Measurements from ENCODE around the gene SLC18A3. TPM values are rescaled to one million over a fixed set of nuclear protein-coding genes. Genes with fewer than 3 reads are reported as not detected.

SLC18A3 gene
- total and polyA plus RNA-seq, 7 experiments from 2014 or later = not detected

GRCh38 chr10:49598164-49598856 is 11.8 kb upstream of the SLC18A3 start:
- Histone ChIP-seq H3K27me3 (ENCODE audit: control insufficient read depth in 2 of 2, insufficient read depth in 2 of 2, low read length in 2 of 2) (peaks cover 0 to 3% of the 10 kb centered on the region in 2 donors), H3K4me3 (ENCODE audit: low read length) (no peak overlapping the region), H3K4me1 (ENCODE audit: control insufficient read depth in 2 of 2, insufficient read depth in 2 of 2, low read length in 2 of 2) (no peaks in the 10 kb centered on the region), H3K27ac (ENCODE audit: low read depth, low read length) (no peak overlapping the region), H3K36me3 (ENCODE audit: control insufficient read depth in 2 of 3, insufficient read depth in 3 of 3, low read length in 3 of 3) (no peaks in the 10 kb centered on the region), H3K9me3 (ENCODE audit: control insufficient read depth in 2 of 3, low read length in 3 of 3) (no peaks in the 10 kb centered on the region)
- intact Hi-C loops (cut with micrococcal nuclease) = no loop called here
- H3K27me3 Mint-ChIP-seq = peaks cover 7 to 33% (median 30%) of the 10 kb centered on the region in 5 donors
- no peak for ATAC-seq
- ChIA-PET POLR2A (no interaction called here), CTCF (no interaction called here)
- H3K4me3 Mint-ChIP-seq = no peak overlapping the region
- no peaks in the 10 kb centered on the region for H3K36me3 Mint-ChIP-seq
- no peak overlapping the region for H3K27ac Mint-ChIP-seq
- peaks cover 0 to 5% (median under 1%) of the 10 kb centered on the region in 7 donors for H3K4me1 Mint-ChIP-seq
- no peak for DNase-seq
- peaks cover 0 to 4% (median 0%) of the 10 kb centered on the region in 11 donors for H3K9me3 Mint-ChIP-seq

DNA sequence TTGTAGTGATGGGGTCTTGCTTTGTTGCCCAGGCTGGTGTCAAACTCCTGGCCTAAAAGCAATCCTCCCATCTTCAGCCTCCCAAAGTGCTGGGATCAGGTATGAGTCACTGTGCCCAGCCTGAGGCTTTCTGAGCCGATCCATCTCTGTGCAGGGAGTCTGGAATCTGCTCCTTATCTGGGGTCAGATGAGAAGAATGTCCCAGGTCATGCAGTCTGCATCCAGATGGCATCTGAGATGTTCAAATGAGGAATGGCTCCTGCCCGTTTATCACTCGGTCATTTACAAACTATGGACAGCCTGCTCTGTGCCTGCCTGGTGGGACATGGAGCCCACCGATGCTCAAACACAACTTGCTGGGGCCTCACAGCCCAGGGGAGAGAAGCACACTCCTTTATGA is 11.1 kb upstream of the SLC18A3 start:
- ATAC-seq (no peak), DNase-seq (no peak)
- Mint-ChIP-seq H3K27me3 (peaks cover 7 to 40% (median 37%) of the 10 kb centered on the region in 5 donors), H3K4me3 (no peak overlapping the region), H3K36me3 (no peaks in the 10 kb centered on the region), H3K9me3 (peaks cover 0 to 4% (median 0%) of the 10 kb centered on the region in 11 donors), H3K4me1 (peaks cover 0 to 5% (median 0%) of the 10 kb centered on the region in 7 donors), H3K27ac (no peak overlapping the region)
- H3K36me3 ChIP-seq (ENCODE audit: control insufficient read depth in 2 of 3, insufficient read depth in 3 of 3, low read length in 3 of 3) = no peaks in the 10 kb centered on the region
- H3K27me3 ChIP-seq (ENCODE audit: control insufficient read depth in 2 of 2, insufficient read depth in 2 of 2, low read length in 2 of 2) = peaks cover 0 to under 1% of the 10 kb centered on the region in 2 donors
- CTCF ChIA-PET = no interaction called here
- H3K4me1 ChIP-seq (ENCODE audit: control insufficient read depth in 2 of 2, insufficient read depth in 2 of 2, low read length in 2 of 2) = no peaks in the 10 kb centered on the region
- H3K4me3 ChIP-seq (ENCODE audit: low read length) = no peak overlapping the region
- H3K9me3 ChIP-seq (ENCODE audit: control insufficient read depth in 2 of 3, low read length in 3 of 3) = no peaks in the 10 kb centered on the region
- no peak overlapping the region for H3K27ac ChIP-seq (ENCODE audit: low read depth, low read length)
- POLR2A ChIA-PET = no interaction called here
- intact Hi-C loops (cut with micrococcal nuclease) = no loop called here

DNA sequence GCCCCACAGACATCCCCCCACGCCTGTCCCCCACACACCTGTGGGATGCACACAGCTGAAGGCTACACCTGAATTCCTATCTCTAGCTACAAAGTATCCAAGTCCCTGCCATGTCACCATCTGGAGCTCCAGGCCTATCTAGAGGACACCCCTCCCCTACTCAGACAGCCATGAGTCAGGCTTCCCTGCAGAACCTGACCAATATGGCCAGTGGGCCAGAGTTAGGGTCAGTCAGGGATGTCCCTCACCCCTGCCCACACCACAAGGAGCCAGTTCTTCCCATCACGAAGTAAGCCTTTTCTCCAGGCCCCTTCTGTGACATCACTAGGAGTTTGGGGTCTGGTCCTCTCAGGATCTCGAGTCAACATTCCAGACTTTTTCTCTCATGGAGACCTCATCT is 10.6 kb upstream of the SLC18A3 start:
- H3K4me1 ChIP-seq (ENCODE audit: control insufficient read depth in 2 of 2, insufficient read depth in 2 of 2, low read length in 2 of 2) = no peaks in the 10 kb centered on the region
- ATAC-seq = no peak
- H3K27ac ChIP-seq (ENCODE audit: low read depth, low read length) = no peak overlapping the region
- no peak for DNase-seq
- H3K36me3 Mint-ChIP-seq = no peaks in the 10 kb centered on the region
- H3K27me3 ChIP-seq (ENCODE audit: control insufficient read depth in 2 of 2, insufficient read depth in 2 of 2, low read length in 2 of 2) = no peaks in the 10 kb centered on the region
- H3K4me3 ChIP-seq (ENCODE audit: low read length) = no peak overlapping the region
- H3K27me3 Mint-ChIP-seq = peaks cover 7 to 43% (median 39%) of the 10 kb centered on the region in 5 donors
- H3K27ac Mint-ChIP-seq = no peak overlapping the region
- H3K4me1 Mint-ChIP-seq = peaks cover 0 to 2% (median 0%) of the 10 kb centered on the region in 7 donors
- CTCF ChIA-PET = no interaction called here
- intact Hi-C loops (cut with micrococcal nuclease) = no loop called here
- H3K9me3 Mint-ChIP-seq = peaks cover 0 to 4% (median 0%) of the 10 kb centered on the region in 11 donors
- no peaks in the 10 kb centered on the region for H3K9me3 ChIP-seq (ENCODE audit: control insufficient read depth in 2 of 3, low read length in 3 of 3)
- POLR2A ChIA-PET = no interaction called here
- H3K36me3 ChIP-seq (ENCODE audit: control insufficient read depth in 2 of 3, insufficient read depth in 3 of 3, low read length in 3 of 3) = no peaks in the 10 kb centered on the region
- H3K4me3 Mint-ChIP-seq = no peak overlapping the region

DNA sequence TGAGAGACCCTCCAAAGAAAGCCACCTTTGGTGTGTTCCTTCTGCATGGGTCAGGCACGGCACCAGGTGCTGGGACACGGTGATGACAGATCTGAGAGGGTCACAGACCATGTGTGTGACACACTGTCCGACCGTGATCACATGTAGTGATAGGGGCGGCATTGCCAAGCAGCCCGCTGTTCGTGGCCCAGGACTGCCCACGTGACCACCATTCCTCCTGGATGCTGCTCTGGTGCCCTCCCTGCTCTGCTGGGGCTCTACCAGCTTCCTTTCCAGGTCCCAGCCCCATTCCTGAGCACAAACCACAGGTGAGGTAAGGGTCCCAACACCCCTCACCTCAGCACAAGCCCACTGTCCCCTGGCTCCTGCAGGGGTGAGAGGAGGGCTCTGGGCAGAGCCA is 10.1 kb upstream of the SLC18A3 start:
- peaks cover 0 to 5% (median 0%) of the 10 kb centered on the region in 7 donors for H3K4me1 Mint-ChIP-seq
- CTCF ChIA-PET = no interaction called here
- H3K9me3 Mint-ChIP-seq = peaks cover 0 to 5% (median 3%) of the 10 kb centered on the region in 11 donors
- H3K27me3 Mint-ChIP-seq = peaks cover 6 to 46% (median 44%) of the 10 kb centered on the region in 5 donors
- H3K4me3 Mint-ChIP-seq = no peak overlapping the region
- peaks cover 0 to 4% (median 0%) of the 10 kb centered on the region in 5 donors for H3K36me3 Mint-ChIP-seq
- H3K27me3 ChIP-seq (ENCODE audit: control insufficient read depth in 2 of 2, insufficient read depth in 2 of 2, low read length in 2 of 2) = no peaks in the 10 kb centered on the region
- no peak overlapping the region for H3K27ac Mint-ChIP-seq
- intact Hi-C loops (cut with micrococcal nuclease) = no loop called here
- POLR2A ChIA-PET = no interaction called here
- H3K27ac ChIP-seq (ENCODE audit: low read depth, low read length) = no peak overlapping the region
- no peaks in the 10 kb centered on the region for H3K36me3 ChIP-seq (ENCODE audit: control insufficient read depth in 2 of 3, insufficient read depth in 3 of 3, low read length in 3 of 3)
- H3K4me1 ChIP-seq (ENCODE audit: control insufficient read depth in 2 of 2, insufficient read depth in 2 of 2, low read length in 2 of 2) = no peaks in the 10 kb centered on the region
- ATAC-seq = no peak
- H3K9me3 ChIP-seq (ENCODE audit: control insufficient read depth in 2 of 3, low read length in 3 of 3) = no peaks in the 10 kb centered on the region
- no peak overlapping the region for H3K4me3 ChIP-seq (ENCODE audit: low read length)
- DNase-seq = no peak

DNA sequence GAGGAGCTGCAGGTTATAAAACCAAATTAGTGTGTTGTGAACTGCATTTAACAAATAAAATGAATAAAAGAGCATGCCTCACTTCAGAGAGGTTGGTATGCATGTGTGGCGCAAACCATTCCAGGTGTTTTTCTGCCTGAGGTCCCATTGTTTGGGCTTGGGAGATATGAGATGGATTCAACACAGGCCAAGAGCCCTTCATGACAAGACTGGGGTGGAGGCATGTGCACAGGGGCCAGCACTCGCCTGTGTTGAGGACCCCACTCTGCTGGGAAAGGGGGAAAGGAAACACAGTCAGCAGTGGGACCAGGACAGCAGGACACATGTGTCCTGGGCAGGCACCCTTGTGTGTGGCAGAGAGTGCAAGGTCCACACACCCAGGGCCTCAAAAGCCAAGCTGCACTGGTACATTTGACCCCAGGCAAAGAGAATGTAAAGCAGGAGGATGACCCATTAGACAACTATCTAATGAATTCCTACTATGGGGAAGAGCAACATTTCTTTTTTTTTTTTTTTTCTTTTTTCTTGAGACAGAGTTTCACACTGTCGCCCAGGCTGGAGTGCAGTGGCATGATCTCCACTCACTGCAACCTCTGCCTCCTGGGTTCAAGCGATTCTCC is 9.2 kb upstream of the SLC18A3 start:
- peaks cover 8 to 55% (median 49%) of the 10 kb centered on the region in 5 donors for H3K27me3 Mint-ChIP-seq
- Histone ChIP-seq H3K9me3 (ENCODE audit: control insufficient read depth in 2 of 3, low read length in 3 of 3) (no peaks in the 10 kb centered on the region), H3K4me1 (ENCODE audit: control insufficient read depth in 2 of 2, insufficient read depth in 2 of 2, low read length in 2 of 2) (no peaks in the 10 kb centered on the region), H3K27ac (ENCODE audit: low read depth, low read length) (no peak overlapping the region), H3K4me3 (ENCODE audit: low read length) (no peak overlapping the region), H3K36me3 (ENCODE audit: control insufficient read depth in 2 of 3, insufficient read depth in 3 of 3, low read length in 3 of 3) (no peaks in the 10 kb centered on the region), H3K27me3 (ENCODE audit: control insufficient read depth in 2 of 2, insufficient read depth in 2 of 2, low read length in 2 of 2) (no peaks in the 10 kb centered on the region)
- ATAC-seq (no peak), DNase-seq (no peak)
- peaks cover 0 to 9% (median 4%) of the 10 kb centered on the region in 11 donors for H3K9me3 Mint-ChIP-seq
- no peak overlapping the region for H3K4me3 Mint-ChIP-seq
- H3K4me1 Mint-ChIP-seq = peaks cover 0 to 6% (median 0%) of the 10 kb centered on the region in 7 donors
- ChIA-PET CTCF (interaction anchor here (1.6 kb wide), 1 partner anchor 8 kb away, joined by 4 read pairs; no protein-coding TSS in a partner anchor), POLR2A (no interaction called here)
- peaks cover 0 to 9% (median 0%) of the 10 kb centered on the region in 5 donors for H3K36me3 Mint-ChIP-seq
- intact Hi-C loops (cut with micrococcal nuclease) = no loop called here
- no peak overlapping the region for H3K27ac Mint-ChIP-seq

GRCh38 chr10:49601857-49602256 is 8.3 kb upstream of the SLC18A3 start:
- no peaks in the 10 kb centered on the region for H3K4me1 ChIP-seq (ENCODE audit: control insufficient read depth in 2 of 2, insufficient read depth in 2 of 2, low read length in 2 of 2)
- ATAC-seq = no peak
- Mint-ChIP-seq H3K9me3 (peaks cover 0 to 14% (median 4%) of the 10 kb centered on the region in 11 donors), H3K27ac (no peak overlapping the region), H3K4me3 (no peak overlapping the region), H3K27me3 (peaks cover 11 to 58% (median 54%) of the 10 kb centered on the region in 5 donors), H3K4me1 (peaks cover 0 to 9% (median 3%) of the 10 kb centered on the region in 7 donors), H3K36me3 (peaks cover 0 to 9% (median 0%) of the 10 kb centered on the region in 5 donors)
- intact Hi-C loops (cut with micrococcal nuclease) = no loop called here
- no peak overlapping the region for H3K27ac ChIP-seq (ENCODE audit: low read depth, low read length)
- H3K4me3 ChIP-seq (ENCODE audit: low read length) = no peak overlapping the region
- no peak for DNase-seq
- no peaks in the 10 kb centered on the region for H3K36me3 ChIP-seq (ENCODE audit: control insufficient read depth in 2 of 3, insufficient read depth in 3 of 3, low read length in 3 of 3)
- ChIA-PET POLR2A (no interaction called here), CTCF (interaction anchor here (1.6 kb wide), 1 partner anchor 9 kb away, joined by 4 read pairs; no protein-coding TSS in a partner anchor)
- no peaks in the 10 kb centered on the region for H3K9me3 ChIP-seq (ENCODE audit: control insufficient read depth in 2 of 3, low read length in 3 of 3)
- H3K27me3 ChIP-seq (ENCODE audit: control insufficient read depth in 2 of 2, insufficient read depth in 2 of 2, low read length in 2 of 2) = no peaks in the 10 kb centered on the region

All from naive thymus-derived CD4-positive, alpha-beta T cell (primary cell).